22Rv1 (cell line): ENCODE measurements around the gene ZBTB20.

Source experiments
- ZFX ChIP-seq: fragments of 450-650 bp; IDR thresholded peaks from 2 replicates; pipeline ENCODE4 v1.6.1; 2017; ENCODE audit warnings: antibody characterized with exemption, borderline replicate concordance
- TF ChIP-seq, protein P1 (sequence below): fragments of 450-650 bp; IDR thresholded peaks from 2 replicates; pipeline ENCODE4 v1.5.1; 2017; ENCODE audit warnings: mild to moderate bottlenecking

DNA sequence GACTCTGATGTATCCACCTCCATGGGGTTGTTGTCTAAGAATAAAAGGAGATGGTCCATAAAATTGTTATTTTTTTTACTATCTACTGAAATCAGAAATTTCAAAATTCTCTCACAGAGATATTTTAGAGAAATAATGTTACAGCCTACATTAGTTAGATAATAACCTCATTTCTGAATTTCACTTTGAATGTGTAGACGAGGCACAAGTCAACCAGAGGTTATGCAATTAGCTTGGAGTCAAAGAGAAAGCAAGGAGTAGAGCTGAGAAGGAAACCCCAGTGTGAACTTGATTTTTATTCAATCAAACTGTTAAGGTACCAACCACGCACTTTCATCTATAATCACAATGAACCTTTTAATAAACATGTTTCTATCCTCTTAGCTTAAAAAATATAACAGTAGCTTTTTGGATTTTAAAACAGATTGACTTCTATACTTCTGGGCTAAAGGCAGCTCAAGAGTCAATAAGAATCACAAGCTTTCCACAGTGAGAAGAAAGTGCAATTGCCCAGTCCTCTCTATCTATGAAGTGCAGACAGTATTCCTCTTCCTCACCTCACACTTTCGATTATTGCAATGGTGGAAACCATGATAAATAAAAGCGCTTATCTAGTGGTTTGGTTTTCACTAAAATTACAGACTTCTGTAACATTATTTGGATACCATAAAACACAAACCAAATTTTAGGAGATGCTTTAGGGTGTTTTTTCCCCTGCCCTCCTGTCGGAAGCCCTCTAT is 403.2 kb downstream of the ZBTB20 start:
- TF ChIP-seq, protein P1, sequence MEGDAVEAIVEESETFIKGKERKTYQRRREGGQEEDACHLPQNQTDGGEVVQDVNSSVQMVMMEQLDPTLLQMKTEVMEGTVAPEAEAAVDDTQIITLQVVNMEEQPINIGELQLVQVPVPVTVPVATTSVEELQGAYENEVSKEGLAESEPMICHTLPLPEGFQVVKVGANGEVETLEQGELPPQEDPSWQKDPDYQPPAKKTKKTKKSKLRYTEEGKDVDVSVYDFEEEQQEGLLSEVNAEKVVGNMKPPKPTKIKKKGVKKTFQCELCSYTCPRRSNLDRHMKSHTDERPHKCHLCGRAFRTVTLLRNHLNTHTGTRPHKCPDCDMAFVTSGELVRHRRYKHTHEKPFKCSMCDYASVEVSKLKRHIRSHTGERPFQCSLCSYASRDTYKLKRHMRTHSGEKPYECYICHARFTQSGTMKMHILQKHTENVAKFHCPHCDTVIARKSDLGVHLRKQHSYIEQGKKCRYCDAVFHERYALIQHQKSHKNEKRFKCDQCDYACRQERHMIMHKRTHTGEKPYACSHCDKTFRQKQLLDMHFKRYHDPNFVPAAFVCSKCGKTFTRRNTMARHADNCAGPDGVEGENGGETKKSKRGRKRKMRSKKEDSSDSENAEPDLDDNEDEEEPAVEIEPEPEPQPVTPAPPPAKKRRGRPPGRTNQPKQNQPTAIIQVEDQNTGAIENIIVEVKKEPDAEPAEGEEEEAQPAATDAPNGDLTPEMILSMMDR: no peak
- no peak for TF ChIP-seq ZFX
